ENCODE results near the gene DIS3L2.

GRCh38 chr2:231940795-231941194 is 20.7 kb upstream of the DIS3L2 start:
- TF ChIP-seq CTCF (conservative IDR thresholded peaks at IDR 0.05) (no peak), EZH2 (IDR thresholded peaks at IDR 0.05; ENCODE audit: low read depth) (no peak)
